Coronary artery (tissue), 2 donors: ENCODE data around the gene SP2.

Source experiments
- DNase-seq: peaks from one replicate; pipeline ENCODE4 v3.0.0-alpha.2; 2017; ENCODE audit warnings: low spot score
- H3K27ac ChIP-seq, 2 donors: fragments of 200-600 bp; sonication (generic); one replicate each; pipeline ENCODE4 v1.5.1; 2016 to 2019
- H3K4me3 ChIP-seq: fragments of 200-600 bp; sonication (generic); 2 replicates; pipeline ENCODE4 v1.5.1; 2016; ENCODE audit warnings: mild to moderate bottlenecking, moderate library complexity
- CTCF ChIP-seq: fragments of 200-600 bp; sonication (generic); IDR thresholded peaks from one replicate; pipeline ENCODE4 v1.5.1; 2019; ENCODE audit warnings: antibody characterized with exemption

Gene SP2

GRCh38 chr17:47945080-47945479, 49.0 kb downstream of the SP2 start:
- DNase-seq, result no peak
- Histone ChIP-seq H3K27ac (peak overlapping the region; percentile 3 to 25), H3K4me3 (no peak overlapping the region)
- TF ChIP-seq CTCF, result no peak

DNA sequence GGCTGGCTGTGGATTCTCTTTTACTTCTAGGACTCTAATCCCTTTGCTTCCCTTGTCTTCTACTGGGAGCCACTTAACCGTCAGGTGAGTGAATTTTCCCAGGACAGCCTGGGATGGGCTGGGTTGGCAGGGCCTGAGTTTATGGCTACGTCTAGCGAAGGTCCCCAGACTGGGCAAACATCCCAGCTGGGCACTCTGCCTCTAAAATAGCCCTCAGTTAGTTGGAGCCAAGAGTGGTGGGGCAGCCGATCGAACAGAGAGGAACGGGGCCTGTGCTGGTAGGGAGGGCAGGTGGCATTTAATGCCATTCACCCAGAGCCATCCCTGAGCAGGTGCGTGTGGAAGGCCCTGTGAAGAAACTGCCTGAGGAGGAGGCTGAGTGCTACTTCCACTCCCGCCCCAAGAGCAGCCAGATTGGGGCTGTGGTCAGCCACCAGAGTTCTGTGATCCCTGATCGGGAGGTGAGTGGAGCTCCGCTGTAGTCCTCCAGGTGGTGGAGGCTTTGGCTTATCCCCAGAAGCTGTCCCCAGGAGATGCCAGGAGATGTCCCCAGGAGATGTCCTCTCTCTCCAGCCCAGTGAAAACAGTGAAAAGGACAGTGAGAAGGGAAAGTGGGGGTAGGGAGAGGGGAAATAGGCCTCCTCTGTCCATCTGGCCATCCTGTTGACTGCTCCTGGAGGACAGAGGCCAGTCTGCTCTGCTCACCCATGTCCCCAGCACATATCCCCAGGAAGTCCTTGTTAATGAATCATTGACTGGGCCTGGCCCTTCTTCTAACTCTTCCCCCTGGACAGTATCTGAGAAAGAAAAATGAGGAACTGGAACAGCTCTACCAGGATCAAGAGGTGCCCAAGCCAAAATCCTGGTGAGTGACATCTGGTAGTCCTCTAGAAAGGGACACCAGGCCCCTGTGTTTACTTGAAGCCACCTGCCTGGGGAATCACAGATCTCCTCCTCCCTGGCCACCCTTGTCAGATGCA, 49.8 kb downstream of the SP2 start:
- no peak for DNase-seq
- no peak for TF ChIP-seq CTCF
- Histone ChIP-seq H3K27ac (peak overlapping the region; percentile 3 to 25), H3K4me3 (no peak overlapping the region)

DNA sequence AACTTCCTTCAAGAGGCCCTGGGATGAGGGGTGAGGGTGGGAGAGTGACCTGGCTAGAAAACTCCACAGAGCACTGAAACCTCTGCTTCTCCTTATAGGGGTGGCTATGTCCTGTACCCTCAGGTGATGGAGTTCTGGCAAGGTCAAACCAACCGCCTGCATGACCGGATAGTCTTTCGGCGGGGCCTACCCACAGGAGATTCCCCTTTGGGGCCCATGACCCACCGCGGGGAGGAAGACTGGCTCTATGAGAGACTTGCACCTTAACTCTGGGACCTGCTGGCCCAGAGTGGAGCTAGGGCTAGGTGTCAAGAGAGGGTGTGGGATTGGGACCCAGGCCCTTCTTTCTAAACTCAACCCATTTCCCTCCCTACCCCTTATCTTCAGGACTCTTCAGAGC, 50.5 kb downstream of the SP2 start:
- TF ChIP-seq CTCF, result no peak
- no peak for DNase-seq
- Histone ChIP-seq H3K4me3 (no peak overlapping the region), H3K27ac (no peak overlapping the region)

DNA sequence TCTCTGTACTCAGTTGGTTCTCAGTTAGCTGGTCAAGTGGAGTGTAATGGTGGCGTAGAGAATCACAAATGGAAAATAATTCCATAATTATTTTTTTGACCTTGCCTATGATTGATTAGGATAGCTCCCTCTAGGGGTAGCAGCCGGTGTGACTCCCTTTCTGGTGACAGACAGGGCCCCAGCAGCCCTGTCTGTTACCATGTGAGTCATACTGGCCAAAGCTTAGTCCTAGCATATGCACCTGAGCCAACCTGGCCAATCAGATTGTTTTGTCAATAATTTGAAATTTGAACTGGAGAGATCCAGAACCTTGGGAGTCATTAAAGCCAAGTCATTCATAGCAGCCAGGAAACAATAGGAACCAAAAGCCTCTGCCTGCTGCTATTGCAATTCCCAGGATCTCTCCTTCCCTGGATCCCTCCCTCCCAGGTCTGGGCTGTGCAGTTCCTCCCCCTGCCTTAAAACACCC, 50.9 kb downstream of the SP2 start:
- H3K4me3 ChIP-seq, result no peak overlapping the region
- TF ChIP-seq CTCF, result peak; percentile 72
- DNase-seq, result no peak
- no peak overlapping the region for H3K27ac ChIP-seq

DNA sequence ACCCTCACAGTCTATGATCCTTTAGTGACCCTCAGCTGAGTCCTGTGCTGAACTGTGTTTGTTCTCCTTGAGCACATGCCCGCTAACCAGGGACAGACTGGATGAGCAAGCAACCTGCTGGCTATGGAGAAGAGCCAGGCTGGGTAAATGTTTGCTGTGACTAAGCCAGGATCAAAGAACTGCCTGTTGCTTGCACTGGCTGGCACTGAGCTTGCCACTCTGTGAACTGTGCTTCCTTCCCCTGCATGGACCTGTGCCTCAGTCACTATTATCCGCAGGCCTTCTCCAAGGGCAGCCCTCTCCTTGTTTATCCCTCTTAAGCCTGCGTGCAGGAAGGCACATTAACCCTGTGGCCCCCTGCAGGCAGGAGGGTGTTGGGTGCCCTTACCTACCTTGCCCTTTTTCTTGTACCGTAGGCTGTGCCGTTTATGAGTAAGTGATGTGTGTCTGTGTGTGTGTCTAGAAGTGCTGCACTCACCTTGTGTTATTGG, 52.7 kb downstream of the SP2 start:
- H3K27ac ChIP-seq, result peak overlapping the region in 1 of 2 donors; percentile 83
- no peak for DNase-seq
- TF ChIP-seq CTCF, result no peak
- no peak overlapping the region for H3K4me3 ChIP-seq

DNA sequence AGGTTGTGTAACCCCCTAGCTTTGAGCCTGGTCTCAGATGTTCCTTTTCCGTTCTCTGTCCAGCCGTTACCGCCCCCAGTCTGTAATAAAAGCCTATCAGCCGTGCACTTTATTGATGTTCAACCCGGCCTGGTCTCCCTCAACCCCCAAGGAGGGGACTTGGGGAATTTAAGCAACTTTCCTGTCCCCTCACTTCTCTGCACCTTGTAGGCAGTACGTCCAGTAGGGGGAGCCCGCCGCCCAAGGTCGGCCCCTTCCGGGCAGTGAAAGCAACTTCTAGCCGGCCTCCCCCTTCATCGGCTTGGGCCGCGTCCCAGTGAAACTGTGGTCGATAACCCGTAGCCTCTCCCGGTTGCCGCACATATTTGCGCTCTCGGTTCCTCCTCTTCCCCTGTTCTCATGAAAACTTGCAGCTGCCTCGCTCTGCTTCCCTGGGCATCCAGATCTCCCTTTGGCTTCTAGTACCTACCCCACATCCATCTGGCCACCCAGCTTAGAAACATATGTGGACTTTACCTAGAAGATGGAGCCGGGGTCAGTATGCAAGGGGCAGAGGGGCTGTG, 53.2 kb downstream of the SP2 start:
- peak; percentile 85 for TF ChIP-seq CTCF
- H3K4me3 ChIP-seq, result peak overlapping the region; percentile 68
- DNase-seq, result peak; percentile 87
- H3K27ac ChIP-seq, result peak overlapping the region; percentile 33 to 83
